ENCODE results near the gene SORCS3. TPM values are rescaled to one million over a fixed set of nuclear protein-coding genes. Genes with fewer than 3 reads are reported as not detected.
"Not testable (repeated sequence)": the region's sequence is repeated elsewhere in the genome, so short reads cannot be mapped to it uniquely, and the experiment has no call there.

Gene SORCS3
- polyA plus RNA-seq, 1 donor (not counting 4 experiments of a cell fraction or from before 2014, with no cell fraction given), result not detected

GRCh38 chr10:104690959-104691358, 49.9 kb downstream of the SORCS3 start:
- Histone ChIP-seq H2AFZ (ENCODE audit: control insufficient read depth, low read length) (no peak overlapping the region), H3K9me1 (ENCODE audit: control insufficient read depth, extremely low read depth, insufficient read depth, low read length) (no peaks in the 10 kb centered on the region), H3K36me3 (ENCODE audit: control insufficient read depth in 2 of 2, extremely low read depth in 1 of 2, insufficient read depth in 2 of 2, low read length in 2 of 2) (no peaks in the 10 kb centered on the region), H3K27ac (ENCODE audit: control insufficient read depth, insufficient read depth, low read length) (no peak overlapping the region), H3K4me2 (ENCODE audit: control insufficient read depth, extremely low read depth, insufficient read depth, low read depth, low read length) (no peak overlapping the region), H4K20me1 (ENCODE audit: control insufficient read depth, extremely low read depth, insufficient read depth, low read length) (no peaks in the 10 kb centered on the region), H3K9me3 (ENCODE audit: control insufficient read depth, low read depth, low read length) (no peaks in the 10 kb centered on the region), H3K79me2 (ENCODE audit: control insufficient read depth, insufficient read depth, low read length) (no peaks in the 10 kb centered on the region), H3K4me3 (ENCODE audit: control insufficient read depth in 2 of 3, extremely low read depth in 1 of 3, insufficient read depth in 2 of 3, low read depth in 1 of 3, low read length in 3 of 3) (no peak overlapping the region), H3K27me3 (ENCODE audit: control insufficient read depth, extremely low read depth, insufficient read depth, low read length) (no peaks in the 10 kb centered on the region), H3K9ac (ENCODE audit: control insufficient read depth, extremely low read depth, insufficient read depth, low read length) (no peak overlapping the region), H3K4me1 (ENCODE audit: control insufficient read depth, extremely low read depth, insufficient read depth, low read length) (no peaks in the 10 kb centered on the region)
- FAIRE-seq (no peak), DNase-seq (ENCODE audit: low read depth, low spot score) (no peak)
- dilution Hi-C loops (cut with MboI; ENCODE audit: extremely low pct_ligation_motif_present, low sequenced_read_pairs), result no loop called here
- no peak for TF ChIP-seq EZH2 (IDR thresholded peaks at IDR 0.05; ENCODE audit: low read length)
- no peak for TF ChIP-seq CTCF (optimal IDR thresholded peaks at IDR 0.05 in 1 of 3, IDR thresholded peaks at IDR 0.05 in 1 of 3, conservative IDR thresholded peaks at IDR 0.05 in 1 of 3; ENCODE audit: extremely low read depth in 1 of 3, insufficient read depth in 2 of 3, low read length in 3 of 3)

GRCh38 chr10:104694074-104694473, 53.0 kb downstream of the SORCS3 start:
- no peak for DNase-seq (ENCODE audit: low read depth, low spot score)
- Histone ChIP-seq H3K9me3 (ENCODE audit: control insufficient read depth, low read depth, low read length) (no peaks in the 10 kb centered on the region), H3K27ac (ENCODE audit: control insufficient read depth, insufficient read depth, low read length) (no peak overlapping the region), H3K27me3 (ENCODE audit: control insufficient read depth, extremely low read depth, insufficient read depth, low read length) (no peaks in the 10 kb centered on the region), H3K4me2 (ENCODE audit: control insufficient read depth, extremely low read depth, insufficient read depth, low read depth, low read length) (no peak overlapping the region), H4K20me1 (ENCODE audit: control insufficient read depth, extremely low read depth, insufficient read depth, low read length) (no peaks in the 10 kb centered on the region), H3K4me1 (ENCODE audit: control insufficient read depth, extremely low read depth, insufficient read depth, low read length) (no peaks in the 10 kb centered on the region), H3K36me3 (ENCODE audit: control insufficient read depth in 2 of 2, extremely low read depth in 1 of 2, insufficient read depth in 2 of 2, low read length in 2 of 2) (no peaks in the 10 kb centered on the region), H3K79me2 (ENCODE audit: control insufficient read depth, insufficient read depth, low read length) (no peaks in the 10 kb centered on the region), H3K4me3 (ENCODE audit: control insufficient read depth in 2 of 3, extremely low read depth in 1 of 3, insufficient read depth in 2 of 3, low read depth in 1 of 3, low read length in 3 of 3) (no peak overlapping the region), H2AFZ (ENCODE audit: control insufficient read depth, low read length) (no peak overlapping the region), H3K9me1 (ENCODE audit: control insufficient read depth, extremely low read depth, insufficient read depth, low read length) (no peaks in the 10 kb centered on the region), H3K9ac (ENCODE audit: control insufficient read depth, extremely low read depth, insufficient read depth, low read length) (no peak overlapping the region)
- dilution Hi-C loops (cut with MboI; ENCODE audit: extremely low pct_ligation_motif_present, low sequenced_read_pairs), result no loop called here
- TF ChIP-seq EZH2 (IDR thresholded peaks at IDR 0.05; ENCODE audit: low read length), result no peak
- no peak for TF ChIP-seq CTCF (optimal IDR thresholded peaks at IDR 0.05 in 1 of 3, IDR thresholded peaks at IDR 0.05 in 1 of 3, conservative IDR thresholded peaks at IDR 0.05 in 1 of 3; ENCODE audit: extremely low read depth in 1 of 3, insufficient read depth in 2 of 3, low read length in 3 of 3)
- FAIRE-seq, result no peak

GRCh38 chr10:104703262-104703661, 62.2 kb downstream of the SORCS3 start:
- H4K20me1 ChIP-seq (ENCODE audit: control insufficient read depth, extremely low read depth, insufficient read depth, low read length); H3K79me2 ChIP-seq (ENCODE audit: control insufficient read depth, insufficient read depth, low read length); H3K27me3 ChIP-seq (ENCODE audit: control insufficient read depth, extremely low read depth, insufficient read depth, low read length); H2AFZ ChIP-seq (ENCODE audit: control insufficient read depth, low read length); H3K4me3 ChIP-seq (ENCODE audit: control insufficient read depth in 2 of 3, extremely low read depth in 1 of 3, insufficient read depth in 2 of 3, low read depth in 1 of 3, low read length in 3 of 3); DNase-seq (ENCODE audit: low read depth, low spot score); H3K27ac ChIP-seq (ENCODE audit: control insufficient read depth, insufficient read depth, low read length); dilution Hi-C loops (cut with MboI; ENCODE audit: extremely low pct_ligation_motif_present, low sequenced_read_pairs); H3K4me2 ChIP-seq (ENCODE audit: control insufficient read depth, extremely low read depth, insufficient read depth, low read depth, low read length); H3K9me3 ChIP-seq (ENCODE audit: control insufficient read depth, low read depth, low read length); H3K4me1 ChIP-seq (ENCODE audit: control insufficient read depth, extremely low read depth, insufficient read depth, low read length); H3K9ac ChIP-seq (ENCODE audit: control insufficient read depth, extremely low read depth, insufficient read depth, low read length); FAIRE-seq; H3K9me1 ChIP-seq (ENCODE audit: control insufficient read depth, extremely low read depth, insufficient read depth, low read length); H3K36me3 ChIP-seq (ENCODE audit: control insufficient read depth in 2 of 2, extremely low read depth in 1 of 2, insufficient read depth in 2 of 2, low read length in 2 of 2): not testable (repeated sequence)
